Choroid plexus epithelial cell (primary cell): ENCODE data around the gene OR5M11.

ENCODE experiments used
- DNase-seq: peaks from one replicate; pipeline ENCODE4 v3.0.0-alpha.2; 2010; ENCODE audit warnings: low read depth
- H3K4me3 ChIP-seq: 2 replicates; pipeline ENCODE4 v1.5.1; 2011; ENCODE audit warnings: low read depth, mild to moderate bottlenecking, control low read depth, low read length, moderate library complexity
- CTCF ChIP-seq: conservative IDR thresholded peaks from 2 replicates; pipeline ENCODE4 v1.5.1; 2011; ENCODE audit warnings: low read depth, mild to moderate bottlenecking, control low read depth, inconsistent platforms, low read length, moderate library complexity

The OR5M11 gene

GRCh38 chr11:56531856-56532255, 11.2 kb downstream of the OR5M11 start:
- TF ChIP-seq CTCF = no peak
- H3K4me3 ChIP-seq = no peak overlapping the region
- no peak for DNase-seq

GRCh38 chr11:56522008-56522407, 21.0 kb downstream of the OR5M11 start:
- DNase-seq = no peak
- no peak for TF ChIP-seq CTCF

GRCh38 chr11:56513280-56513679, 29.8 kb downstream of the OR5M11 start:
- no peak overlapping the region for H3K4me3 ChIP-seq
- DNase-seq = no peak
- no peak for TF ChIP-seq CTCF

More at GRCh38 chr11:56522008-56522407, 21.0 kb downstream of the OR5M11 start:
- H3K4me3 ChIP-seq = no peak overlapping the region

GRCh38 chr11:56509439-56509838, 33.6 kb downstream of the OR5M11 start:
- DNase-seq = no peak
- no peak overlapping the region for H3K4me3 ChIP-seq
- no peak for TF ChIP-seq CTCF

GRCh38 chr11:56497010-56497409, 46.0 kb downstream of the OR5M11 start:
- DNase-seq = no peak
- no peak overlapping the region for H3K4me3 ChIP-seq
- no peak for TF ChIP-seq CTCF

- no peak for TF ChIP-seq CTCF
- H3K4me3 ChIP-seq = no peak overlapping the region
- DNase-seq = no peak
Observed at GRCh38 chr11:56495117-56495516, 47.9 kb downstream of the OR5M11 start.
